ENCODE results near the gene HYLS1. TPM values are rescaled to one million over a fixed set of nuclear protein-coding genes. Genes with fewer than 3 reads are reported as not detected.

The HYLS1 gene
- total RNA-seq, 4 donors from 2014 or later: 0.94 to 8.6 (median 3.5) TPM

DNA sequence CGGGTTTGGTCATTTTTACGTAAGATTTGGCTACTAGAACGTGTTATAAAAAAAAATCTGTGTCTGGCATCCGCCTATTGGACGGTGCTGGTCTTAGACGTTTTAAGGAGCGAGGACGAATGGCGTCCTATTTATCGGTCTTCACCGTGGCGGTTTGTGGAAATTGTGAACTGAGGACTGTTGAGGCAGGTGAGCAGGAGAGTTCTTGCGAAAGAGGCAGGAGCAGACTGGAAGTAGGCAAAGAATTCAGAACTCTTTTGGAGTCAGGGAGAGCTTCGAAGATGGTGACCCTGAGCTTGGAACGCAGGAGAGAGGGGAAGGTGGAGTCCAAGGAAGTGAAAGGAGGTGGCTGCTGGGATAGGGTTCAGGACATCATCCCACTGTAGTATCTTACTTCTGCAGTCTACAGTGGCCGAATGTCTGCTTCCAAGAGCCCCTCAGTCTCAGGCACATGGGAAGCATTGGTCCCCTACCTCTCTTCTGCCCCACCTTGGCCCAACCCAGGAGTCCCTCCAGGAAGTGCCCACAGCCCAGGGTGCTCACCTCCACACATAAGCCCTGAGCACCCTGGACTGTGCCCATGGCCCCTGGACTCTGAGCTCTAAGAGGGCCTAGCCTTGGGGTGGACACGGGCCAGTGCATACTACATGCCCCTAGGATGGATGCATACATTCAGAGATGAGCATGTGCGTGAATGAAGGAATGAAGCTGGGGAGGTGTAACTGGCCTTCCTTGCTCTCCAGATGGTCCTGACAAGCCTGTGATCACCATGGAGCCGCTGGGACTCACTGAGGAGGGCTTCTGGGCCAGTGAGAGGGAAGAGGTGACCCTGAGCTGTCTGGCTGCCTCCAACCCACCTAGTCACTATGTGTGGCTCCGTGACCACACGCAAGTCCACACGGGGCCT, 62.1 kb downstream of the HYLS1 start:
- TF ChIP-seq, protein P1, sequence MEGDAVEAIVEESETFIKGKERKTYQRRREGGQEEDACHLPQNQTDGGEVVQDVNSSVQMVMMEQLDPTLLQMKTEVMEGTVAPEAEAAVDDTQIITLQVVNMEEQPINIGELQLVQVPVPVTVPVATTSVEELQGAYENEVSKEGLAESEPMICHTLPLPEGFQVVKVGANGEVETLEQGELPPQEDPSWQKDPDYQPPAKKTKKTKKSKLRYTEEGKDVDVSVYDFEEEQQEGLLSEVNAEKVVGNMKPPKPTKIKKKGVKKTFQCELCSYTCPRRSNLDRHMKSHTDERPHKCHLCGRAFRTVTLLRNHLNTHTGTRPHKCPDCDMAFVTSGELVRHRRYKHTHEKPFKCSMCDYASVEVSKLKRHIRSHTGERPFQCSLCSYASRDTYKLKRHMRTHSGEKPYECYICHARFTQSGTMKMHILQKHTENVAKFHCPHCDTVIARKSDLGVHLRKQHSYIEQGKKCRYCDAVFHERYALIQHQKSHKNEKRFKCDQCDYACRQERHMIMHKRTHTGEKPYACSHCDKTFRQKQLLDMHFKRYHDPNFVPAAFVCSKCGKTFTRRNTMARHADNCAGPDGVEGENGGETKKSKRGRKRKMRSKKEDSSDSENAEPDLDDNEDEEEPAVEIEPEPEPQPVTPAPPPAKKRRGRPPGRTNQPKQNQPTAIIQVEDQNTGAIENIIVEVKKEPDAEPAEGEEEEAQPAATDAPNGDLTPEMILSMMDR (IDR thresholded peaks at IDR 0.05; ENCODE audit: low read depth): no peak

DNA sequence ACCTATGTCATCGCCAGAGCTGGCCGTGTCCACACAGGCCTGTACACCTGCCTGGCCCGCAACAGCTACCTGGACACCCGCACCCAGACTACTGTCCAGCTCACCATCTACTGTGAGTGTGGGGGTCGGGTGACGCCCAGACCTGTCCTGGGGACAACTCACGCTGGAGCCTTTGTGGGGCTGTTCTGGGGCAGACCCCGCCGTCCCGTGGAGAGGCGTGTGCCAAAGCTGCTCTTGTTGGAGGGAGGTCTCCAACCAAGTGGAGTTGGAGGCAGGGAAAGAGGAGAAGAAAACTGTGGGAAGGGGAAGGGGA, 62.7 kb downstream of the HYLS1 start:
- TF ChIP-seq, protein P1 (IDR thresholded peaks at IDR 0.05; ENCODE audit: low read depth): no peak

Other genes starting within 250 kb of the HYLS1 start
- gene ACRV1, start 206.8 kb upstream of the HYLS1 start, total RNA-seq: not detected
- gene PATE1, start 141.4 kb upstream of the HYLS1 start, total RNA-seq: not detected
- gene PATE2, start 108.8 kb upstream of the HYLS1 start, total RNA-seq: not detected
- not detected for gene PATE3, start 99.5 kb upstream of the HYLS1 start, total RNA-seq
- gene PATE4, start 54.4 kb upstream of the HYLS1 start, total RNA-seq: not detected
- gene PUS3, start 15.5 kb downstream of the HYLS1 start, total RNA-seq: 10 to 100 TPM in 2 of 4 donors, 1 to 10 TPM in 2; 5.5 to 13.4 (median 8.7) TPM
- not detected for gene DDX25, start 16.8 kb downstream of the HYLS1 start, total RNA-seq
- gene VSIG10L2, start 58.4 kb downstream of the HYLS1 start, total RNA-seq: not detected
- gene CDON, start 175.2 kb downstream of the HYLS1 start, total RNA-seq: 10 to 100 TPM; 16.7 to 30.0 (median 20.3) TPM